Measurements from ENCODE around the gene LHX4. TPM values are rescaled to one million over a fixed set of nuclear protein-coding genes. Genes with fewer than 3 reads are reported as not detected.

LHX4 gene
- total and polyA plus RNA-seq, 4 donors = 0.02 to 0.03 (median 0.02) TPM; not detected in 1

DNA sequence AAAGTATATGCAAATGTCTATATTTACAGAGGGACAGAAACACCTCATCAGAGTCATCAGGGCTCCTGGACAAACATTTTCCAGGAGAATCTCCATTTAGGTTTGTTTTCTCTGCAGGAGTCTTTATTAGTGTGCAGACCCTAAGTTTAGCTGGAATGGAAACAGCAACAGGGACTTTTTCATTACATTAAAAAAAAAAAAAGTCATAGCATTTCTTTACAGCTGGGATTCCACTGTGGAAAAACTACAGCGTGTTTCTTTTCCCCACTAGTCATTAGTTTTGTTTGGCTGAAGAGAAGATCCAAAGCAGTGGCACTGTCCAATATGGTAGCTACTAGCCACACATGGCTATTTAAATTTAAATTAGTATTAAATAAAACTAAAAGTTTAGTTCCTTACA, 49.6 kb downstream of the LHX4 start:
- Histone ChIP-seq H3K4me1 (ENCODE audit: control insufficient read depth in 5 of 5, insufficient read depth in 5 of 5, low read length in 5 of 5) (peaks cover 0 to 37% (median 2%) of the 10 kb centered on the region in 5 donors), H3K9ac (ENCODE audit: insufficient read depth in 1 of 2, low read length in 2 of 2) (no peak overlapping the region), H3K9me3 (ENCODE audit: control insufficient read depth in 4 of 4, insufficient read depth in 3 of 4, low read length in 3 of 4) (no peaks in the 10 kb centered on the region), H3K36me3 (ENCODE audit: control insufficient read depth in 4 of 4, insufficient read depth in 4 of 4, low read length in 4 of 4) (peaks cover 3 to 11% (median 7%) of the 10 kb centered on the region in 4 donors), H3K27me3 (ENCODE audit: control insufficient read depth in 3 of 3, insufficient read depth in 3 of 3, low read length in 2 of 3) (no peaks in the 10 kb centered on the region), H3K4me3 (no peak overlapping the region), H3K27ac (ENCODE audit: low read depth in 1 of 2, low read length in 1 of 2) (no peak overlapping the region)
- TF ChIP-seq, protein P1, sequence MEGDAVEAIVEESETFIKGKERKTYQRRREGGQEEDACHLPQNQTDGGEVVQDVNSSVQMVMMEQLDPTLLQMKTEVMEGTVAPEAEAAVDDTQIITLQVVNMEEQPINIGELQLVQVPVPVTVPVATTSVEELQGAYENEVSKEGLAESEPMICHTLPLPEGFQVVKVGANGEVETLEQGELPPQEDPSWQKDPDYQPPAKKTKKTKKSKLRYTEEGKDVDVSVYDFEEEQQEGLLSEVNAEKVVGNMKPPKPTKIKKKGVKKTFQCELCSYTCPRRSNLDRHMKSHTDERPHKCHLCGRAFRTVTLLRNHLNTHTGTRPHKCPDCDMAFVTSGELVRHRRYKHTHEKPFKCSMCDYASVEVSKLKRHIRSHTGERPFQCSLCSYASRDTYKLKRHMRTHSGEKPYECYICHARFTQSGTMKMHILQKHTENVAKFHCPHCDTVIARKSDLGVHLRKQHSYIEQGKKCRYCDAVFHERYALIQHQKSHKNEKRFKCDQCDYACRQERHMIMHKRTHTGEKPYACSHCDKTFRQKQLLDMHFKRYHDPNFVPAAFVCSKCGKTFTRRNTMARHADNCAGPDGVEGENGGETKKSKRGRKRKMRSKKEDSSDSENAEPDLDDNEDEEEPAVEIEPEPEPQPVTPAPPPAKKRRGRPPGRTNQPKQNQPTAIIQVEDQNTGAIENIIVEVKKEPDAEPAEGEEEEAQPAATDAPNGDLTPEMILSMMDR (IDR thresholded peaks at IDR 0.05; ENCODE audit: control extremely low read depth, extremely low read depth) = no peak
- ATAC-seq (ENCODE audit: insufficient read depth, low FRiP score) (no peak), DNase-seq (no peak)
- WGBS, 2 donors = 97% methylated on average over 1 of the region's 1 CpG

GRCh38 chr1:180280617-180281016, 50.6 kb downstream of the LHX4 start:
- Histone ChIP-seq H3K4me1 (ENCODE audit: control insufficient read depth in 5 of 5, insufficient read depth in 5 of 5, low read length in 5 of 5) (peaks cover 0 to 37% (median 2%) of the 10 kb centered on the region in 5 donors), H3K9me3 (ENCODE audit: control insufficient read depth in 4 of 4, insufficient read depth in 3 of 4, low read length in 3 of 4) (no peaks in the 10 kb centered on the region), H3K27me3 (ENCODE audit: control insufficient read depth in 3 of 3, insufficient read depth in 3 of 3, low read length in 2 of 3) (no peaks in the 10 kb centered on the region), H3K27ac (ENCODE audit: low read depth in 1 of 2, low read length in 1 of 2) (no peak overlapping the region), H3K4me3 (no peak overlapping the region), H3K9ac (ENCODE audit: insufficient read depth in 1 of 2, low read length in 2 of 2) (no peak overlapping the region), H3K36me3 (ENCODE audit: control insufficient read depth in 4 of 4, insufficient read depth in 4 of 4, low read length in 4 of 4) (peaks cover 3 to 9% (median 7%) of the 10 kb centered on the region in 4 donors)
- DNase-seq (no peak), ATAC-seq (ENCODE audit: insufficient read depth, low FRiP score) (no peak)
- TF ChIP-seq, protein P1 (IDR thresholded peaks at IDR 0.05; ENCODE audit: control extremely low read depth, extremely low read depth) = no peak
- 95 to 98% methylated on average over 2 of the region's 2 CpGs for WGBS, 2 donors

DNA sequence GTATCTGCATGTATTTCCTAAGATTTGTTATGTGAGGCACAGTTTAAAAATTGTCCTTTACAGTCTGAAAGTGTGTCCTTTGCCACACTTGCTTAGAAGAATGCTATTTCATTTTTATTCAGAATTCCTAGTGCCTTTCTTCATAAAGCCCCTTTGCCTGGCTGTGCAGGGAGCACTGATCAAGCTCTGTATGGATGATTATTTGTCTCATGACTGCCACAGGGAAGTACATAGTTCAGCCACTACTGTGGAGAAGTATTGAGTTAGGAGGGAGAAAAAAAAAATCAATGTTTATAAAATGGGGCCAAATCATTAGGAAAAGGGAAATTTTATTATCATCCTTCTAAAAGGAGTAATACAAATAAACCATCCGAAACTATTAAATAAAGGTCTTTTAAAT, 51.4 kb downstream of the LHX4 start:
- Histone ChIP-seq H3K9me3 (ENCODE audit: control insufficient read depth in 4 of 4, insufficient read depth in 3 of 4, low read length in 3 of 4) (no peaks in the 10 kb centered on the region), H3K27ac (ENCODE audit: low read depth in 1 of 2, low read length in 1 of 2) (no peak overlapping the region), H3K4me3 (no peak overlapping the region), H3K27me3 (ENCODE audit: control insufficient read depth in 3 of 3, insufficient read depth in 3 of 3, low read length in 2 of 3) (no peaks in the 10 kb centered on the region), H3K9ac (ENCODE audit: insufficient read depth in 1 of 2, low read length in 2 of 2) (no peak overlapping the region), H3K36me3 (ENCODE audit: control insufficient read depth in 4 of 4, insufficient read depth in 4 of 4, low read length in 4 of 4) (peaks cover 0 to 8% (median 6%) of the 10 kb centered on the region in 4 donors), H3K4me1 (ENCODE audit: control insufficient read depth in 5 of 5, insufficient read depth in 5 of 5, low read length in 5 of 5) (peaks cover 0 to 34% (median 2%) of the 10 kb centered on the region in 5 donors)
- no peak for DNase-seq
- WGBS, 2 donors = 92 to 100% methylated on average over 1 of the region's 1 CpG
- no peak for ATAC-seq (ENCODE audit: insufficient read depth, low FRiP score)
- TF ChIP-seq, protein P1 (IDR thresholded peaks at IDR 0.05; ENCODE audit: control extremely low read depth, extremely low read depth) = no peak
